Gastrocnemius medialis (tissue), 4 donors: ENCODE results near the gene FAM118B. TPM values are rescaled to one million over a fixed set of nuclear protein-coding genes. Genes with fewer than 3 reads are reported as not detected.
A peak's percentile ranks its signal among the peaks of the same experiment; 100 is the strongest.

Source experiments
- ATAC-seq, 2 donors: fragments of 150-250 bp; one replicate each; pipeline ENCODE4 v1.9.1; 2016
- DNase-seq, 2 donors: peaks; one replicate each; pipeline ENCODE4 v3.0.0-alpha.2; 2019
- H3K27ac ChIP-seq, 4 donors: fragments of 200-600 bp; sonication (generic); 1 replicate in 1 of 4; 2 replicates in 3 of 4; pipeline ENCODE4 v1.5.1; 2016 to 2018; ENCODE audit warnings: mild to moderate bottlenecking in 2 of 4, moderate library complexity in 1 of 4
- H3K27me3 ChIP-seq, 3 donors: fragments of 200-600 bp; sonication (generic) in 2 of 3; 1 replicate in 1 of 3; 2 replicates in 2 of 3; pipeline versions ENCODE4 v1.5.1 to v1.6.0; 2016 to 2019; ENCODE audit warnings: mild to moderate bottlenecking in 1 of 3, moderate library complexity in 1 of 3
- H3K36me3 ChIP-seq, 2 donors: fragments of 200-600 bp; sonication (generic) in 1 of 2; one replicate each; pipeline ENCODE4 v1.5.1; 2017 to 2018
- H3K4me1 ChIP-seq, 2 donors: fragments of 200-600 bp; sonication (generic) in 1 of 2; one replicate each; pipeline ENCODE4 v1.5.1; 2016 to 2017; ENCODE audit warnings: mild to moderate bottlenecking in 2 of 2
- H3K4me3 ChIP-seq, 4 donors: fragments of 200-600 bp; sonication (generic) in 3 of 4; 1 replicate in 1 of 4; 2 replicates in 3 of 4; pipeline ENCODE4 v1.5.1; 2016 to 2019; ENCODE audit warnings: mild to moderate bottlenecking in 2 of 4
- H3K9me3 ChIP-seq, 3 donors: fragments of 200-600 bp; sonication (generic) in 2 of 3; 1 replicate in 1 of 3; 2 replicates in 2 of 3; pipeline ENCODE4 v1.5.1; 2016 to 2019
- CTCF ChIP-seq, 5 experiments: fragments of 450-650 bp in 3 of 5; fragments of 200-600 bp in 2 of 5; sonication (generic) in 2 of 5; IDR thresholded peaks in 4 of 5; conservative IDR thresholded peaks in 1 of 5; 1 replicate in 4 of 5; 2 replicates in 1 of 5; pipeline ENCODE4 v1.5.1; 2016 to 2019; ENCODE audit warnings: antibody characterized with exemption in 5 of 5, mild to moderate bottlenecking in 3 of 5, moderate library complexity in 3 of 5
- POLR2A ChIP-seq, 2 donors: fragments of 450-650 bp; IDR thresholded peaks; one replicate each; pipeline ENCODE4 v1.6.1; 2017; ENCODE audit warnings: antibody characterized with exemption in 2 of 2, mild to moderate bottlenecking in 2 of 2, moderate library complexity in 2 of 2
- in situ Hi-C, 4 donors: fragments of 200-750 bp; cut with MboI; loops; one replicate each; pipeline versions ENCODE4 v1.15.0 to v1.8.0; 2017; ENCODE audit warnings: low sequenced_read_pairs in 4 of 4
- intact Hi-C: fragments of 100-400 bp; cut with DNase I; formaldehyde crosslinking; loops from one replicate; pipeline ENCODE4 v1.15.1; 2023; ENCODE audit warnings: low total_unique reads
- total RNA-seq, 4 donors: library from RNA; depleted of rRNA; stranded (reverse); fragments of >200 nt; gene quantifications; one replicate each; pipeline versions ENCODE4 v1.1.0 to v1.2.3, GENCODE V29; 2016

The FAM118B gene
- total RNA-seq, 4 donors from 2014 or later = 13.6 to 32.2 (median 23.2) TPM

- DNase-seq = no peak
- Histone ChIP-seq H3K36me3 (no peaks in the 10 kb centered on the region), H3K27me3 (peaks cover 0 to 4% (median 0%) of the 10 kb centered on the region in 3 donors), H3K9me3 (no peaks in the 10 kb centered on the region), H3K27ac (no peak overlapping the region), H3K4me1 (no peaks in the 10 kb centered on the region), H3K4me3 (no peak overlapping the region)
- intact Hi-C loops = no loop called here
- no peak for ATAC-seq
- in situ Hi-C loops = no loop called here
- TF ChIP-seq POLR2A (IDR thresholded peaks at IDR 0.05) (no peak), CTCF (IDR thresholded peaks at IDR 0.05 in 4 of 5, conservative IDR thresholded peaks at IDR 0.05 in 1 of 5) (no peak)
Observed at GRCh38 chr11:126164781-126165180, 46.8 kb upstream of the FAM118B start.

- in situ Hi-C loops (no loop called here), intact Hi-C loops (no loop called here)
- H3K9me3 ChIP-seq = no peaks in the 10 kb centered on the region
- no peaks in the 10 kb centered on the region for H3K36me3 ChIP-seq
- DNase-seq (no peak), ATAC-seq (no peak)
- H3K4me1 ChIP-seq = no peaks in the 10 kb centered on the region
- H3K27me3 ChIP-seq = peaks cover 0 to 4% (median 0%) of the 10 kb centered on the region in 3 donors
- H3K27ac ChIP-seq = no peak overlapping the region
- TF ChIP-seq POLR2A (IDR thresholded peaks at IDR 0.05) = no peak
- no peak for TF ChIP-seq CTCF (IDR thresholded peaks at IDR 0.05 in 4 of 5, conservative IDR thresholded peaks at IDR 0.05 in 1 of 5)
- H3K4me3 ChIP-seq = no peak overlapping the region
Observed at GRCh38 chr11:126165311-126165720, 46.3 kb upstream of the FAM118B start.

- intact Hi-C loops = no loop called here
- in situ Hi-C loops = no loop called here
- H3K27me3 ChIP-seq = peaks cover 0 to 4% (median 0%) of the 10 kb centered on the region in 3 donors
- H3K36me3 ChIP-seq = no peaks in the 10 kb centered on the region
- DNase-seq (no peak), ATAC-seq (no peak)
- no peaks in the 10 kb centered on the region for H3K9me3 ChIP-seq
- no peak overlapping the region for H3K4me3 ChIP-seq
- no peak for TF ChIP-seq POLR2A (IDR thresholded peaks at IDR 0.05)
- no peak for TF ChIP-seq CTCF (IDR thresholded peaks at IDR 0.05 in 4 of 5, conservative IDR thresholded peaks at IDR 0.05 in 1 of 5)
- no peaks in the 10 kb centered on the region for H3K4me1 ChIP-seq
- no peak overlapping the region for H3K27ac ChIP-seq
Observed at GRCh38 chr11:126165757-126166156, 45.8 kb upstream of the FAM118B start.

GRCh38 chr11:126166413-126166812, 45.2 kb upstream of the FAM118B start:
- intact Hi-C loops (no loop called here), in situ Hi-C loops (no loop called here)
- TF ChIP-seq CTCF (IDR thresholded peaks at IDR 0.05 in 4 of 5, conservative IDR thresholded peaks at IDR 0.05 in 1 of 5) = no peak
- TF ChIP-seq POLR2A (IDR thresholded peaks at IDR 0.05) = no peak
- H3K27ac ChIP-seq = no peak overlapping the region
- no peaks in the 10 kb centered on the region for H3K27me3 ChIP-seq
- H3K36me3 ChIP-seq = no peaks in the 10 kb centered on the region
- DNase-seq (no peak), ATAC-seq (peak in 1 of 2 donors; percentile 7)
- H3K9me3 ChIP-seq = no peaks in the 10 kb centered on the region
- no peak overlapping the region for H3K4me3 ChIP-seq
- H3K4me1 ChIP-seq = no peaks in the 10 kb centered on the region

GRCh38 chr11:126167488-126167887, 44.1 kb upstream of the FAM118B start:
- in situ Hi-C loops = no loop called here
- no peak for ATAC-seq
- no peaks in the 10 kb centered on the region for H3K9me3 ChIP-seq

More at GRCh38 chr11:126167488-126167887, 44.1 kb upstream of the FAM118B start:
- DNase-seq = no peak
- Histone ChIP-seq H3K4me3 (no peak overlapping the region), H3K27ac (no peak overlapping the region), H3K36me3 (no peaks in the 10 kb centered on the region), H3K4me1 (no peaks in the 10 kb centered on the region), H3K27me3 (no peaks in the 10 kb centered on the region)
- TF ChIP-seq CTCF (IDR thresholded peaks at IDR 0.05 in 4 of 5, conservative IDR thresholded peaks at IDR 0.05 in 1 of 5) = no peak
- no peak for TF ChIP-seq POLR2A (IDR thresholded peaks at IDR 0.05)
- intact Hi-C loops = no loop called here
